Ascending aorta (tissue), 2 donors: ENCODE results near the gene PLXNA2. TPM values are rescaled to one million over a fixed set of nuclear protein-coding genes. Genes with fewer than 3 reads are reported as not detected.

Source experiments
- DNase-seq, 2 donors: peaks; one replicate each; pipeline ENCODE4 v3.0.0-alpha.2; 2019; ENCODE audit warnings: low spot score in 2 of 2
- H3K27ac ChIP-seq, 2 donors: fragments of 200-600 bp; sonication (generic); one replicate each; pipeline ENCODE4 v1.5.1; 2016 to 2017; ENCODE audit warnings: mild to moderate bottlenecking in 1 of 2
- H3K27me3 ChIP-seq: fragments of 200-600 bp; sonication (generic); one replicate; pipeline ENCODE4 v1.5.1; 2017
- H3K36me3 ChIP-seq, 2 donors: fragments of 200-600 bp; sonication (generic); one replicate each; pipeline ENCODE4 v1.5.1; 2016
- H3K4me1 ChIP-seq, 2 donors: fragments of 200-600 bp; sonication (generic); one replicate each; pipeline ENCODE4 v1.5.1; 2016 to 2017; ENCODE audit warnings: mild to moderate bottlenecking in 1 of 2
- H3K4me3 ChIP-seq, 2 donors: fragments of 200-600 bp; sonication (generic); one replicate each; pipeline ENCODE4 v1.5.1; 2016 to 2017; ENCODE audit warnings: mild to moderate bottlenecking in 1 of 2
- H3K9me3 ChIP-seq, 2 donors: fragments of 200-600 bp; sonication (generic); one replicate each; pipeline ENCODE4 v1.5.1; 2016
- intact Hi-C: fragments of 100-400 bp; cut with DNase I; formaldehyde crosslinking; loops from one replicate; pipeline ENCODE4 v1.15.1; 2023
- total RNA-seq: library from RNA; depleted of rRNA; stranded (reverse); fragments of >200 nt; gene quantifications from one replicate; pipeline ENCODE4 v1.1.0, GENCODE V29; 2016
- TF ChIP-seq, protein P1 (sequence below), 3 experiments: fragments of 200-600 bp in 2 of 3; fragments of 450-650 bp in 1 of 3; sonication (generic) in 2 of 3; IDR thresholded peaks; one replicate each; pipeline ENCODE4 v1.5.1; 2016 to 2019; ENCODE audit warnings: antibody characterized with exemption in 3 of 3, mild to moderate bottlenecking in 1 of 3, moderate library complexity in 1 of 3

The PLXNA2 gene
- total RNA-seq, 1 donor from 2014 or later = 33.0 TPM

DNA sequence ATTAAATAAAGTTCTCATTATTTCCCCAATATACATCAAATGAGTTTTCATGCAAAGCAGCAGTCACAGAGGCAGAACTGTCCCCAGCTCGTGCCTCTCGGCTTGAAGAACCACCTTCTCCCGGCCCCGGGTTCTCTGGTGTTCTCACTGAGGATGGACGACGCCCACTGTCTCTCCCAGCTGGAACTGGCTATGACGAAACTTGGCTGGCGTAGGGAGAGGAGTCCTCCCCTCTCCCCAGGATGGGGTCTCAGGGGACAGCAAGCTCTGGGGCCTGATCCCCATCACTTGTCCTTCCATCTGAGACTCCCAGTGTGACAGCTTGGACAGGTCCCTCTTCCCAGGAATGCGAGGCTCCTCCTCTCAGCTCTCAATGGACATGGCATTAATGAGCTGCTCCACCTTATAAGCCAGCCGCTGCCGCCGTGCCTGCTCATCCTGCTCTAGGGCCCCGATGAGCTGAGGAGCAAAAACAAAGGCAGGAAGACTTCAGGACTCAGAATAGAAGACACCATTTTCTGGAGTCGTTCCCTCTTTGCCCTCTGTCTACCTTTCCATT, 217.2 kb downstream of the PLXNA2 start:
- DNase-seq = peak in 1 of 2 donors; percentile 60
- Histone ChIP-seq H3K27ac (no peak overlapping the region), H3K4me1 (peaks cover 11 to 45% of the 10 kb centered on the region in 2 donors)

DNA sequence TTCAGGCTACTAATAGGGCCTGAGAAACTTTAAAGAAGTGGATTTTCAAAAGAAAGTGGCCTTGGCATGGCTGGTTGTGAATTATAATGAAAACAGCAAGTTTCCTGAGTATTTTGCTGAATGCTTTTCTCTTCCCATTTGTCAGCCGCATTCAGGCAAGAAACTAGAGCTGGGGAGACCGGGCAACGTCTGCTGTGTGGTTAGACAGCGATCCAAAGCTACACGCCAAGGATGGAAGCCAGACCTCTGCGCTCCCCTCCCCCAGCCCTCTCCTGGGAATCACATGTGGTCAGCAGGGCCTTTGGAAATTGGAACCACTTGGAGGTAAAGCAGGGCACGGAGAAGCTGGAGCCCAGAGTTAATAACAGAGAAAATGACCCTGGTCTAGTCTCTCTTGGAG, 219.2 kb downstream of the PLXNA2 start:
- TF ChIP-seq, protein P1, sequence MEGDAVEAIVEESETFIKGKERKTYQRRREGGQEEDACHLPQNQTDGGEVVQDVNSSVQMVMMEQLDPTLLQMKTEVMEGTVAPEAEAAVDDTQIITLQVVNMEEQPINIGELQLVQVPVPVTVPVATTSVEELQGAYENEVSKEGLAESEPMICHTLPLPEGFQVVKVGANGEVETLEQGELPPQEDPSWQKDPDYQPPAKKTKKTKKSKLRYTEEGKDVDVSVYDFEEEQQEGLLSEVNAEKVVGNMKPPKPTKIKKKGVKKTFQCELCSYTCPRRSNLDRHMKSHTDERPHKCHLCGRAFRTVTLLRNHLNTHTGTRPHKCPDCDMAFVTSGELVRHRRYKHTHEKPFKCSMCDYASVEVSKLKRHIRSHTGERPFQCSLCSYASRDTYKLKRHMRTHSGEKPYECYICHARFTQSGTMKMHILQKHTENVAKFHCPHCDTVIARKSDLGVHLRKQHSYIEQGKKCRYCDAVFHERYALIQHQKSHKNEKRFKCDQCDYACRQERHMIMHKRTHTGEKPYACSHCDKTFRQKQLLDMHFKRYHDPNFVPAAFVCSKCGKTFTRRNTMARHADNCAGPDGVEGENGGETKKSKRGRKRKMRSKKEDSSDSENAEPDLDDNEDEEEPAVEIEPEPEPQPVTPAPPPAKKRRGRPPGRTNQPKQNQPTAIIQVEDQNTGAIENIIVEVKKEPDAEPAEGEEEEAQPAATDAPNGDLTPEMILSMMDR (IDR thresholded peaks at IDR 0.05) = no peak
- H3K4me1 ChIP-seq = peaks cover 4 to 26% of the 10 kb centered on the region in 2 donors
- intact Hi-C loops = no loop called here
- no peak for DNase-seq
- H3K36me3 ChIP-seq = peaks cover 0 to 25% of the 10 kb centered on the region in 2 donors
- H3K9me3 ChIP-seq = no peaks in the 10 kb centered on the region
- peak overlapping the region; percentile 28 to 56 for H3K27ac ChIP-seq
- H3K4me3 ChIP-seq = no peak overlapping the region
- no peaks in the 10 kb centered on the region for H3K27me3 ChIP-seq

More for the DNA sequence above, 217.2 kb downstream of the PLXNA2 start:
- intact Hi-C loops = no loop called here
- Histone ChIP-seq H3K36me3 (peaks cover 0 to 34% of the 10 kb centered on the region in 2 donors), H3K4me3 (no peak overlapping the region), H3K9me3 (no peaks in the 10 kb centered on the region), H3K27me3 (no peaks in the 10 kb centered on the region)
- TF ChIP-seq, protein P1 (IDR thresholded peaks at IDR 0.05) = no peak

DNA sequence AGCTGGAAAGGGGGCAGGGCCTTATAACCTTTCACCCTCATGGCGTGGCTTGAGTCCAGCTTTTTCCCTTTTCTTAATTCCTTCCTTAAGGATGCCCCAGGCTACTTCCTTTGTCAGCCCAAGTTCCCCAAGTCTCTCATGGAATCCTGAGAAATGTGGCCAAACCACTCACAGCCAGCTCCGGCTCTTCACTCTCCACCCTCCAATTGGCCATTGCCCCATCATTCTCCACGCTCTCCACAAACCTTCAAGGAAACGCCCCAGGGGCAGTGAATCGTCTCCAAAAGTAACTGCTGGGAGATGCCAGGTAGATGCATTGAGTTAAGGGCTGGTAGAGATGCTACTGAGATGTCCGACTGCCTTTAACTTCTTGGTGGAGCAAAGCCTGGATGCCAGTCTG, 219.8 kb downstream of the PLXNA2 start:
- Histone ChIP-seq H3K4me1 (peaks cover 4 to 20% of the 10 kb centered on the region in 2 donors), H3K27me3 (no peaks in the 10 kb centered on the region), H3K4me3 (no peak overlapping the region), H3K9me3 (no peaks in the 10 kb centered on the region), H3K36me3 (peaks cover 0 to 25% of the 10 kb centered on the region in 2 donors), H3K27ac (peak overlapping the region in 1 of 2 donors; percentile 56)
- TF ChIP-seq, protein P1 (IDR thresholded peaks at IDR 0.05) = no peak
- DNase-seq = no peak
- intact Hi-C loops = no loop called here

DNA sequence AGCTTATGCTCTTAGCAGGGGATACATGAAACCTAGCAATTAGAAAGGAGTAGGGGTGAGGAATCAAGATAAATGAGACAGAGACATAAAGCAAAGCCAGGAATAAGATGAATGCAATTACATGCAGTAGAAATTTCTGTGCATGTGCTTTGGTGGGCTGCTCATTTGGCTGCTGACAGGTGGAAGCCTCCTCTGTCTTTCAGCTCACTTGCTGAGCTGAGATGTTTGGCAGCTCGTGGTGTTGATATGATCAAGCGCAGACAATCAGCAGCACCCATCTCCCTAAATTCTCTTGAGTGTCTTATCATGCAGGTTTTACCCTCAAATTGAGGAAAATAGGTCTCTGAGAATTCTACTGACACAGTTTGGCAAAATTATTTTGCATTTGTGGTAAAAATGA, 224.9 kb downstream of the PLXNA2 start:
- intact Hi-C loops = no loop called here
- peaks cover 0 to 4% of the 10 kb centered on the region in 2 donors for H3K4me1 ChIP-seq
- no peaks in the 10 kb centered on the region for H3K36me3 ChIP-seq
- H3K27ac ChIP-seq = no peak overlapping the region
- no peaks in the 10 kb centered on the region for H3K9me3 ChIP-seq
- H3K27me3 ChIP-seq = no peaks in the 10 kb centered on the region
- TF ChIP-seq, protein P1 (IDR thresholded peaks at IDR 0.05) = no peak
- no peak for DNase-seq
- no peak overlapping the region for H3K4me3 ChIP-seq

DNA sequence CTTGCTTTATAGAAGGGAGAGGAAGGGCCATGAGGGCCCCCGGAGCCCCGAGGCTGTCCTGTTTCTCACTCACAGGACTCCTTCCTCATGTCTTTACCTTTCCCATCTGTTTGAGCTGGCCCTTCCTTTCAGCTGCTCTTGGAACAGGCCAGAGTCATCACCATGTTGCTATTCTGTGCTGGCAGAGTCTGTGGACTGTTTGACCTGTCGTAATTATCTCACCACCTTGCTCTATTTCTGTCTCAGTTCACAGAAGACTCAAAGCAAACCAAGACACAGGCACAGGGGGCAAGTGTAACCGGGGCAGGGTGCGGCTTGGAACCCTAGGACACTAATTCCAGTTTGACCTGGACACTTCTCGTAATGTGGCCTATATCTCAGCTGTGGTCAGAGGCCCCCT, 228.9 kb downstream of the PLXNA2 start:
- no peaks in the 10 kb centered on the region for H3K36me3 ChIP-seq
- no peak overlapping the region for H3K4me3 ChIP-seq
- no peak overlapping the region for H3K27ac ChIP-seq
- DNase-seq = peak in 1 of 2 donors; percentile 40
- no peaks in the 10 kb centered on the region for H3K9me3 ChIP-seq
- H3K27me3 ChIP-seq = no peaks in the 10 kb centered on the region
- H3K4me1 ChIP-seq = no peaks in the 10 kb centered on the region
- intact Hi-C loops = no loop called here
- TF ChIP-seq, protein P1 (IDR thresholded peaks at IDR 0.05) = no peak

DNA sequence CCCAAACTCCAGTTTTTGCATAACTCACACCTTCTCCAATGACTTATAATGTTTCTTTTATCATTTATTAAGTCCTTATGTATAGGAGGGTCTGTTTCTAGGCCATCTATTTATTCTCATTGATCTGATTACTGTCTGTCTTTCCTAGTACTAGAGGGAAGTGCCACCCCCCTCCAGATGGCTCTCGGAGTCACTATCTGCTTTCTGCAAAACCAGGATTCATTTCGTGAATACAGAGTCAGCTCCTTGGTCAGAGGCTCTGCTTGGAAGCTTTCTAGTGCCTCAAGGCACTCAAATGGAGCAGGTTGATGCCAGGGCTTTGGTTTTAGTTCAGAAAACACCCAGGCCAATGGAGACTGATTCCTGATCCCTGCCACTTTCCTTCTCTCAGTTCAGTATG, 231.0 kb downstream of the PLXNA2 start:
- Histone ChIP-seq H3K27ac (no peak overlapping the region), H3K4me3 (no peak overlapping the region), H3K4me1 (no peaks in the 10 kb centered on the region), H3K9me3 (no peaks in the 10 kb centered on the region), H3K27me3 (no peaks in the 10 kb centered on the region), H3K36me3 (no peaks in the 10 kb centered on the region)
- intact Hi-C loops = no loop called here
- no peak for DNase-seq
- TF ChIP-seq, protein P1 (IDR thresholded peaks at IDR 0.05) = no peak
